H54 (cell line): ENCODE results near the gene PDE6G.

ENCODE experiments used
- DNase-seq: peaks from one replicate; pipeline ENCODE4 v3.0.0; 2011; ENCODE audit warnings: low spot score, mixed read lengths; ENCODE audit not compliant: insufficient read length
- FAIRE-seq: peaks from 3 replicates; lab custom pipeline; 2011; peaks lifted over from hg19 to GRCh38; lab: Jason Lieb, UNC
- POLR2A ChIP-seq: IDR thresholded peaks from 2 replicates; pipeline ENCODE4 v1.6.1; 2011; ENCODE audit warnings: low read depth, mild to moderate bottlenecking, low read length

PDE6G gene

DNA sequence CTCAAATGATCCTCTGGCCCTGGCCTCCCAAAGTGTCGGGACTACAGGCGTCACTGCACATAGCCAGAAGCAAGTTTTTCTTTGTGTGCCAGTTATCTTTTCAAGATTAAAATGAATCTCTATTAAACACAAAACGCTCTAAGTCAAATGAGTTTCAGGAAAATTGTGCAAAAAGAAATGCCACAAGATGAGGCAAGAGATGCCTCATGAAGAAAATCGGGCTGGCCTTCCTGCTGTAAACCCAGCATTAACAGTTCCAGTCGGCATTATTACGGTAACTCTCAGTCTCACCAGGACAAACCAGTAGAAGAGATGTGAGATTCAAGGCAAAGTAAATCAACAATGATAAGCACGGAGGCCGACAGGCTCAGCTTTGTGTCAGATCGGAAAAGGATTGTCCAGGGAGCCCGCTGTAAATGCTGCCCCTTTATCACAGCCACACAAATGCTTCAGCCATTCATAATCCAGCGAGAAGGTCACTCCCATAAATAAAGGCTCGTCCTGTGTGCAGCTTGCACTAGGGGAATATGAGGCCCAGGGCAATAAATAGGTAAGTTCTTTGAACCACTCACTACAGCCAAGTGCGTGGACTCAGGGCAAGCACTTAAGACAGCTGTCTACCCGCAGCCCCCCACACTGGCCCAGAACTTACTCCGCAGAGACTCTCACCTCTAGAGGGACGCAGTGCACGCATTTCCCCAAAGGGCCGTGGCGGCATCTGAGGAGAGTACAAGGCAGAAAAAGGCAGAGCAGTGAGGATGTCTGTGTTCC is 46.6 kb downstream of the PDE6G start:
- DNase-seq, result no peak
- TF ChIP-seq POLR2A, result no peak
- FAIRE-seq, result no peak

- no peak for DNase-seq
- FAIRE-seq, result no peak
- no peak for TF ChIP-seq POLR2A
These were observed 47.7 kb downstream of the PDE6G start for GRCh38 chr17:81608605-81609004.

GRCh38 chr17:81608082-81608481 is 48.3 kb downstream of the PDE6G start:
- TF ChIP-seq POLR2A, result no peak
- FAIRE-seq (no peak), DNase-seq (no peak)

GRCh38 chr17:81607431-81607830 is 48.9 kb downstream of the PDE6G start:
- DNase-seq (no peak), FAIRE-seq (no peak)
- no peak for TF ChIP-seq POLR2A

DNA sequence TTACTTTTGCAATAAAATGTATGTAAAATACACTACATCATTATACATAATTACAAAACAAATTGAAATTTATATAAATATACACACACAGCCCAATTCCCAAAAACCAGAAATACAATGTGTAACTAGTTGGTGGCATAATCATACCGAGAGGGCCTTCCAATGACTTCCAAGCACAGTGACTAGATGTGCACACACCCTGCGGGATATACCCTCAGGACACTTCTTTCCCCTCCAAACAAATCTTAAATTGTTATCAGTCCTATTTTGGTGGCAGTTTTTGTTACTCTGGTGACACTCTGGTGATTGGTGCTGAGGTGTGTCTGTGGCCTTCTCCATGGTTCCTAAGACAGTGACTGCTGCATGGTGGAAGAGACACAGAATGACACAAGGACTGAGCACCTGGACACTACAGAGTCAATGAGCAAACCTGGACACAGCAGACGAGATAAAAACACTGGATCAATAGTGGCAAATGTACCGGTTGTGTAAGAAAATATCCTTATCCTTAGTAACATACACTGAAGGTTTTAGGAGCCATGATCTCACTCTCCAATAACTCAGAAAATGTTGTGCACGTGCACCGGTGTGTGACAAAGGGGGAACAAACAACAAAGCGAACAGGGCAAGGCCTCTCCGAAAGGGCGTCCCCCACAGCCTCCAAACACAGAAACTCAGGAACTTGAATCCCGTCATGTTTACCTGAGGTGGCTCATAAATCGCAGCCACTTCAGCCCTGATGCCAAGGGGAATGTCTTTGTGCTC is 52.3 kb downstream of the PDE6G start:
- no peak for FAIRE-seq
- DNase-seq, result no peak
- no peak for TF ChIP-seq POLR2A

GRCh38 chr17:81601525-81602120 is 54.7 kb downstream of the PDE6G start:
- FAIRE-seq, result no peak
- no peak for TF ChIP-seq POLR2A
- DNase-seq, result no peak
